ENCODE measurements around the gene ROBO1. TPM values are rescaled to one million over a fixed set of nuclear protein-coding genes. Genes with fewer than 3 reads are reported as not detected.

Gene ROBO1
- total RNA-seq, 2 experiments from 2014 or later, result 3.0 to 3.1 TPM

DNA sequence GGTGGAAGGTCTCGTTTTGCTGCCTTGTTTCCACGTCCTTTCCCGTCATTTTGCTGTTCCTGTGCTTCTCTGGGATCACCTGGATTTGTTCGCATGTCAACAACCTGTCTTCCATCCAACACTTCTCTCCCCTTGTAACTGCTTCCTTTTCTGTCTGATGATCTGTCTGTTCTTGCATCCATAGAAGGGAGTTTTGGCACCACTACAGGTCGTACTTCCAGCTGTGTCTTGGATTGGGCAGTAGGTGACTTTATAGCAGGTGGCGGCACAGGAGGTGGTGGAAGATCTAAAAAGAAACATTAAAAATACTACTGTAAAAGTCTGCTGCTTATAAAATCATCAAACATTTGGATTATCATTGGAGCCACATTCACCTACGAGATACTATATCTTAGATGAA is 1161.0 kb downstream of the ROBO1 start:
- CTCF ChIA-PET, result no interaction called here
- ATAC-seq, result no peak
- Mint-ChIP-seq H3K4me1 (ENCODE audit: low read depth) (no peaks in the 10 kb centered on the region), H3K4me3 (no peak overlapping the region), H3K27me3 (ENCODE audit: low read depth) (no peaks in the 10 kb centered on the region), H3K27ac (no peak overlapping the region), H3K9me3 (ENCODE audit: insufficient read depth) (peaks cover 10% of the 10 kb centered on the region), H3K36me3 (ENCODE audit: low read depth) (no peaks in the 10 kb centered on the region)
- POLR2A ChIA-PET, result no interaction called here
- DNase-seq, result no peak

DNA sequence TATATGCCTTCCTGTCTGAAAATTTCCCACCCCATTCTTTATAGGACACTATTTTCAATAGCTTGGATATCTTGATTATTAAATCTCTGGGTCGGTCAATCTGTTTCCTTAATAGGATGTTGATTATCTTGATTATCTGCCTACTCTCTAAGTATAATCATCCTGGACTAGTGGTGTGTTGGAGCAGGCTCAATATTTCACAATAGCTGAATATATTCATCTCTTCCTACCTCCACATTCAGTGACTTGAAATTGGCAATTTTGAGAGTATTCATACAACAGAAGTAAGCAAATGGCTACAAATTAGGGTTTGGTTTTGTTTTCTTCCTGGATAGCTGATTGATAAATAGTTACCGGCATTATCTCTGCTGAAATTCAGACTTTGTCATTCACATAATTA is 1162.6 kb downstream of the ROBO1 start:
- no peaks in the 10 kb centered on the region for H3K36me3 Mint-ChIP-seq (ENCODE audit: low read depth)
- ChIA-PET CTCF (no interaction called here), POLR2A (no interaction called here)
- DNase-seq (no peak), ATAC-seq (no peak)
- no peak overlapping the region for H3K4me3 Mint-ChIP-seq
- H3K27me3 Mint-ChIP-seq (ENCODE audit: low read depth), result no peaks in the 10 kb centered on the region
- no peaks in the 10 kb centered on the region for H3K4me1 Mint-ChIP-seq (ENCODE audit: low read depth)
- H3K27ac Mint-ChIP-seq, result no peak overlapping the region
- peaks cover 10% of the 10 kb centered on the region for H3K9me3 Mint-ChIP-seq (ENCODE audit: insufficient read depth)

DNA sequence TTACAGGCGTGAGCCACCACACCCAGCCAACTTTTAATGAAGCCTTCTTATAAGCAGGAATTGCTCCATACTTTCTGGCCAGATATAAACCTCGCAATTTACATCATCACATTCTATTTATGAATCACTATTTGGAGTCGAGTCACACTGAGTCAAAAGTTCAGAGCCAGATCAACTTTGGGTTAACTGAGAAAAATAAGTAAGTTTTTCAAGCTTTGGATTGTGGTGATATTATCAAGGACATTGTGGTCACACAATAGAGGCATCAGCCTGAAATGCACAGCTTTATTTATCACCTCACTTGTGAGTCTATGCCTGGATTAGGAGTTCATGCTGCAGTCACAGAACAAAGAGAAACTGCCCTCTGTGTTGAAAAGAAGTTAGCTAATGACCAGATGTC is 1163.5 kb downstream of the ROBO1 start:
- DNase-seq, result no peak
- peaks cover 10% of the 10 kb centered on the region for H3K9me3 Mint-ChIP-seq (ENCODE audit: insufficient read depth)
- no peaks in the 10 kb centered on the region for H3K36me3 Mint-ChIP-seq (ENCODE audit: low read depth)
- no peak for ATAC-seq
- H3K27ac Mint-ChIP-seq, result no peak overlapping the region
- H3K27me3 Mint-ChIP-seq (ENCODE audit: low read depth), result no peaks in the 10 kb centered on the region
- H3K4me3 Mint-ChIP-seq, result no peak overlapping the region
- H3K4me1 Mint-ChIP-seq (ENCODE audit: low read depth), result no peaks in the 10 kb centered on the region
- ChIA-PET POLR2A (no interaction called here), CTCF (no interaction called here)

DNA sequence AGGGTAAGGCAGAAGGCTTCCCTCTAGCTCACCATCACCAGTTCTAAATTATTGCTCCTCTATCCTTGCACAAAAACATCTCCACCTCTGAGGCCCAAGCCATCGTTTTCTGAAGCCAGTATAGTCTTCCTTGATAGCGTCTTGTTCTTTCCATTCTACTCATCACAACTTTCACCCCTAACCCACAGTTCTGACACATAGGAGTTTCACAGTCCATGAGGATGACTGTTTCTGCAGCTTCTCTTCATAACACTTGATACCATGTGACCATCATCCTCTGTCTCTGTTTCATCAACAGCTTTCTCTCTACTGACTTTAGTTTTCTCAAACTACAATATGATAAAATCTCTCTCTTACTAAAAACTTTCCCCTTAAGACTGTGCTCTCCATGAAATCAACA is 1166.5 kb downstream of the ROBO1 start:
- Mint-ChIP-seq H3K4me1 (ENCODE audit: low read depth) (no peaks in the 10 kb centered on the region), H3K4me3 (no peak overlapping the region), H3K27me3 (ENCODE audit: low read depth) (no peaks in the 10 kb centered on the region), H3K36me3 (ENCODE audit: low read depth) (no peaks in the 10 kb centered on the region), H3K27ac (no peak overlapping the region), H3K9me3 (ENCODE audit: insufficient read depth) (peaks cover 8% of the 10 kb centered on the region)
- ChIA-PET CTCF (no interaction called here), POLR2A (no interaction called here)
- DNase-seq (no peak), ATAC-seq (no peak)

DNA sequence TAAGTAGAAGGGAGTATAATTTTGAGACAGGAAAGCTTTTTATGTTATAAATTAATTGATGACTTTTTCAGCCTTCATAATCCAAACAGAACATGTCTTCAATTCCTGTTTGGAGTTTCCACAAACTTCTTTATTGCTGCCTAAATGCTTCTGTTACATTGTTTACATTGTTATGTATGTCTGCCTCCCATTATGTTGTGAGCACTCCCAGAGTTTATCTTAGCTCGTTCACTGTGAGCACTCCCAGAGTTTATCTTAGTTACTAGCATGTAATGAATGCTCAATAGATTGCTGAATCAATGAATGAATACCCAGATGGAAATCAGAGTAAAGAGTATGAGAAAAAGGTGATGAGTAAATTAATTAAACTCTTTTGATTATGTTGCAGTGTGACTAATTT is 1178.0 kb downstream of the ROBO1 start:
- Mint-ChIP-seq H3K36me3 (ENCODE audit: low read depth) (no peaks in the 10 kb centered on the region), H3K4me3 (no peak overlapping the region), H3K9me3 (ENCODE audit: insufficient read depth) (no peaks in the 10 kb centered on the region), H3K27ac (no peak overlapping the region), H3K27me3 (ENCODE audit: low read depth) (no peaks in the 10 kb centered on the region), H3K4me1 (ENCODE audit: low read depth) (no peaks in the 10 kb centered on the region)
- DNase-seq (no peak), ATAC-seq (no peak)
- ChIA-PET CTCF (no interaction called here), POLR2A (no interaction called here)

DNA sequence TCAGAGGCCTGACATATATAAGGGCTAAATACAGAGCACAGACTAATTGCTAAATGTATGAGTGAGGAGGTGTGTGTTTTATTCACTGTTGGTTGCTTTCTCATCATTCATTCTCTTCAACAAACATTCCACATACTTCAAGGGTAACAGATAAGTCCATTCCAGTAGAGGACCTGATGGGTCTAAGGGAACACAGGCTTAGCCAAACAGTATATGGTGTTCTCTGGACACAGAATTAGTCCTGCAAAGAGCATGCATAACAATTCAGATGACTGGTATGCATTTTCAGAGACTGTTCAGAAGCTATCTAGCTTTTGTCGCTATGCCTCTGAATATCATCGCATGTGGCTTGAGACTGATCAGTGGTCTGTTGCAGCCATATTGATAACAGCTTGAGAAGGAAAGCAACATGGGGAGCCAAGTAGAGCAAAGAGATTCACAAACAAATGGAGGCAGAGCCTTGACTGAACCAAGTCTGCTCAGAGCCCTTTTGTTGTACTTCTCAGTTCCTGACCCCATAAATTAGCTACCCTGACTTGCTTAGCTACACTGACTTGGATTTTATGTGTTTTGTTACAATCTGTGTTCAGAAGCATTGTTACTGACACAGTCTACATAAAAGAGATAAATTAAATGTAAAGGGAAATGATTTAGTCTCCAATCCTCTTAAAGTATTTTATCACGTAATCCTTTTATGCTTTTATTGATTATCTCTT is 1178.7 kb downstream of the ROBO1 start:
- ChIA-PET CTCF (no interaction called here), POLR2A (no interaction called here)
- no peaks in the 10 kb centered on the region for H3K9me3 Mint-ChIP-seq (ENCODE audit: insufficient read depth)
- no peak for DNase-seq
- H3K4me3 Mint-ChIP-seq, result no peak overlapping the region
- no peaks in the 10 kb centered on the region for H3K36me3 Mint-ChIP-seq (ENCODE audit: low read depth)
- no peaks in the 10 kb centered on the region for H3K27me3 Mint-ChIP-seq (ENCODE audit: low read depth)
- H3K27ac Mint-ChIP-seq, result no peak overlapping the region
- ATAC-seq, result no peak
- no peaks in the 10 kb centered on the region for H3K4me1 Mint-ChIP-seq (ENCODE audit: low read depth)

DNA sequence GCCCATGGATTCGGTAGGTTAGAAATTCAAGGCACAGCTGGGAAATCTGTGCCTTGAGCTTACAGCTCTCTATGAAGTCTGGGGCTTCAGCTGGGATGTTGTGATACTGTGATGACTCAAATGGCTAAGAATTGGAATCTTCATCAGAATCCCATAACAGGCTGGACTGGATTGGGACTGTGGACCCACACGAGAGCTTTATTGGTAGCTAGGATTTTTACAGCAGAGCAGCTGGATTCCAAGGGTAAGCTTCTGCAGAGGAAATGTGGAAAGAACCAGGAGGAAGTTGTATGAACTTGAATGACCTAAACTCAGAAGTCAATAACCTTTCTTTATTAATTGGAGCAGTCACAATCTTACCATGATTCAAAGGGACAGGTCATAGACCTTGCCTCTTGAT is 1187.1 kb downstream of the ROBO1 start:
- no peak for ATAC-seq
- Mint-ChIP-seq H3K4me3 (no peak overlapping the region), H3K27ac (no peak overlapping the region), H3K9me3 (ENCODE audit: insufficient read depth) (peaks cover 4% of the 10 kb centered on the region), H3K4me1 (ENCODE audit: low read depth) (no peaks in the 10 kb centered on the region), H3K27me3 (ENCODE audit: low read depth) (no peaks in the 10 kb centered on the region), H3K36me3 (ENCODE audit: low read depth) (no peaks in the 10 kb centered on the region)
- ChIA-PET POLR2A (no interaction called here), CTCF (no interaction called here)
- no peak for DNase-seq

DNA sequence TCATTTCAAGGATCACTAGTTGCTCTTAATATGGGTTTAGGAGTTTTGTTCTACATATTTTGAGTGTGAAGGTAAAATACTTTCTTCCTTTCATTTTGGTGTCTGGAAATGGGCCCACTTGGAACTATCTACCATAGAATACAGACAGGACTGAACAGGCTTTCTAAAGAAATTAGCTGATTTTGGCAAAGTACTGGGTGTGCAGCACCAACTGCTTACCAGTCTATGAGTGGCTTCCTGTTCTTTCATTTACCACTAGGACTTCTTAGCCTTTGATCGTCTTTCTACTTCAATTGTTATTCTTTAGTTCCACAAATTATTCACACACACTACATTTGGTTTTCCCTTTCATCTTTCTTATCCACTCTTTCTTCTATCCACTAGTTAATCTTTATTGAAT is 1196.3 kb downstream of the ROBO1 start:
- POLR2A ChIA-PET, result no interaction called here
- H3K9me3 Mint-ChIP-seq (ENCODE audit: insufficient read depth), result peaks cover 5% of the 10 kb centered on the region
- no peaks in the 10 kb centered on the region for H3K36me3 Mint-ChIP-seq (ENCODE audit: low read depth)
- H3K4me3 Mint-ChIP-seq, result no peak overlapping the region
- CTCF ChIA-PET, result no interaction called here
- H3K27me3 Mint-ChIP-seq (ENCODE audit: low read depth), result no peaks in the 10 kb centered on the region
- no peak for DNase-seq
- ATAC-seq, result no peak
- H3K4me1 Mint-ChIP-seq (ENCODE audit: low read depth), result no peaks in the 10 kb centered on the region
- no peak overlapping the region for H3K27ac Mint-ChIP-seq

DNA sequence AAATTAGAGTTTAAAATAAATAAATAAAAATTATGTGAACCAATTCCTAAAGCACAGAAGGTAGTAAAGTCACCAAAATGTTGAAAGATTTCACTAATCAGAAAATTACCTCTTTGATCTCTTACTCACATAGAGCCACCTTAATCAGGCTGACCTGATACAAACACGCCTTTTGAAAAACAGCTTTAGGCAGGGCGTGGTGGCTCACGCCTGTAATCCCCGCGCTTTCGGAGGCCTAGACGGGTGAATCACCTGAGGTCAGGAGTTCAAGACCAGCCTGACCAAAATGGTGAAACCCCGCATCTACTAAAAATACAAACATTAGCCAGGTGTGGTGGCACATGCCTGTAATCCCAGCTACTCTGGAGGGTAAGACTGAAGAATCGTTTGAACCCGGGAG is 1197.3 kb downstream of the ROBO1 start:
- ChIA-PET POLR2A (no interaction called here), CTCF (no interaction called here)
- Mint-ChIP-seq H3K4me3 (no peak overlapping the region), H3K36me3 (ENCODE audit: low read depth) (no peaks in the 10 kb centered on the region), H3K27ac (no peak overlapping the region), H3K27me3 (ENCODE audit: low read depth) (no peaks in the 10 kb centered on the region), H3K4me1 (ENCODE audit: low read depth) (no peaks in the 10 kb centered on the region), H3K9me3 (ENCODE audit: insufficient read depth) (peaks cover 5% of the 10 kb centered on the region)
- DNase-seq, result no peak
- no peak for ATAC-seq

DNA sequence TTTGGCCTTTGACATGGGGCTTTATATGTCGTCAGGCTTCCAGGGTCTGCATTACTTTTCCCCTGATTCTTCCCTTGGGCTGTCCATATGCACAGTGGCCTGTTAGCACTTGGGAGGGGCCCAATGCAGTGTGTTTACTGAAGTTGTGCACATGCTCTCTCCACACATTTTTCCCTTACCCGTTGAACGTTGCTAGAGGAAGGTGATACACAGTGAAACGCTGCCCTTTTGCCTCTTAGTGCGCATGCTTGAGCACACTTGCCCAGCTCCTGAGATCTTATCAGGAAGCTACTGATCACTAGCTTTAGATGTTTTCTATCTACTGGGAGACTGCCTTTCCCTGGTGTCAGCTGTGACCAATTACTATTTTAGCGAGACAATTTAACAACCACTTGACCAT is 1198.0 kb downstream of the ROBO1 start:
- CTCF ChIA-PET, result no interaction called here
- Mint-ChIP-seq H3K4me1 (ENCODE audit: low read depth) (no peaks in the 10 kb centered on the region), H3K4me3 (no peak overlapping the region), H3K27me3 (ENCODE audit: low read depth) (no peaks in the 10 kb centered on the region), H3K27ac (no peak overlapping the region), H3K9me3 (ENCODE audit: insufficient read depth) (peaks cover 5% of the 10 kb centered on the region), H3K36me3 (ENCODE audit: low read depth) (no peaks in the 10 kb centered on the region)
- DNase-seq (no peak), ATAC-seq (no peak)
- POLR2A ChIA-PET, result no interaction called here

DNA sequence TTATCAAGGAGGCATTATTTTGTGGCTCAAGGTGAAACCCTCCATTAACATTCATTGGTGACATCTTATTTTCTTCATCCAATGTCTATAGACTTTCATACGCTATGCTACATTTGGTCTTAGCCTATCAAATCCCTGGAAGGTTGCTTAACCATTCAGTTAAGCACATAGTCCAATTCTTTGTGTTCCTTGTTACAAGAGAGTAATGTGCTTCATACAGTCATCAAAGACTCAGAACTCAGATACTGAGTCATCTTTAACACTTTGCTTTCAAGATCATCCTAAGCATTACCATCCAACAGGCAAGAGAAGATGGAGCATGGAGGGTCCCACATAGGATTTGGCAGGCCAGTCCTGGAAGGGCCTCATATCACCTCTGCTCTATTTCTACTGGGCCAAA is 1202.1 kb downstream of the ROBO1 start:
- Mint-ChIP-seq H3K4me3 (no peak overlapping the region), H3K4me1 (ENCODE audit: low read depth) (no peaks in the 10 kb centered on the region), H3K36me3 (ENCODE audit: low read depth) (no peaks in the 10 kb centered on the region), H3K27me3 (ENCODE audit: low read depth) (no peaks in the 10 kb centered on the region), H3K9me3 (ENCODE audit: insufficient read depth) (peaks cover 12% of the 10 kb centered on the region), H3K27ac (no peak overlapping the region)
- ChIA-PET POLR2A (no interaction called here), CTCF (no interaction called here)
- no peak for ATAC-seq
- no peak for DNase-seq

DNA sequence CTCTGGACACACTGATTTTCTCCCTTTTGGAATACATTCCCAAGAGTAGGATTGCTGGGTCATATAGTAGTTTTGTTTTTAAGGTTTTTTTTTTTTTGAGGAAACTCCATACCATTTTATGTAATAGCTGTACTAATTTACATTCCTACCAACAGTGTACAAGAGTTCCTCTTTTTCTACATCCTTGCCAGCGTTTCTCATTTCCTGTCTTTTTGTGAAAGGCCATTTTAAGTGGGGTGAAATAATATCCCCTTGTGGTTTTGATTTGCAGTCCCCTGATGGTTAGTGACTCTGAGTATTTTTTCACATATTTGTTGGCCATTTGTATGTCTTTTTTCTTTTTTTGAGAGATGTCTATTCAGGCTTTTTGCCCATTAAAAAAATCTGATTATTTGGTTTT is 1205.5 kb downstream of the ROBO1 start:
- no peak for ATAC-seq
- no peaks in the 10 kb centered on the region for H3K4me1 Mint-ChIP-seq (ENCODE audit: low read depth)
- no peaks in the 10 kb centered on the region for H3K27me3 Mint-ChIP-seq (ENCODE audit: low read depth)
- CTCF ChIA-PET, result no interaction called here
- no peak overlapping the region for H3K4me3 Mint-ChIP-seq
- no peak overlapping the region for H3K27ac Mint-ChIP-seq
- H3K9me3 Mint-ChIP-seq (ENCODE audit: insufficient read depth), result peaks cover 7% of the 10 kb centered on the region
- POLR2A ChIA-PET, result no interaction called here
- DNase-seq, result no peak
- no peaks in the 10 kb centered on the region for H3K36me3 Mint-ChIP-seq (ENCODE audit: low read depth)

Data from activated CD8-positive, alpha-beta T cell treated with anti-CD3 and anti-CD28 coated beads, Interleukin-2, amount 10 ng/mL, durations not matched to agents 7 days and 5 days (primary cell).